ENCODE results near the gene AGBL1.

AGBL1 gene

GRCh38 chr15:86751116-86751515, 671.4 kb downstream of the AGBL1 start:
- no peak for TF ChIP-seq CTCF (IDR thresholded peaks at IDR 0.05; ENCODE audit: low read depth, low read length)
- no peak overlapping the region for H3K4me3 ChIP-seq (ENCODE audit: low read depth, low read length)

GRCh38 chr15:86754846-86755245, 675.2 kb downstream of the AGBL1 start:
- no peak for TF ChIP-seq CTCF (IDR thresholded peaks at IDR 0.05; ENCODE audit: low read depth, low read length)
- no peak overlapping the region for H3K4me3 ChIP-seq (ENCODE audit: low read depth, low read length)

DNA sequence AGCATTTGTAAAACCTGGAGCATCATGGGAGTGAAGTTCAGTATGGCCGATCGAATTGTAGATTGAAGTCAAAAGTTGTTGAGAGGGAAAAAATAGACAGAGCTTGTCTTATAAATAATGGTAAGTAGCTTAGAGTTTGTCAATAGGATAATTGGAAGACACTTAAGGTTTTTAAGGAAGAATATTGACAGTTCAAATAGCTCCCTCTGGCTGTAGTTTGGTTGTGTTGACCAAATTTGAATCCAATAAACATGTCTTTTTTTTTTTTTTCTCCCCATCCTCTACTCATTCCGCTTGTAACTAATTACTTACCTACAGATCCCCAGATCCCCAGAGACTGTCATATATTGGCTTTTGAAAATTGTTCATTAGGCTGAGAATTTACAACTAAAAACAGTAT, 677.0 kb downstream of the AGBL1 start:
- no peak overlapping the region for H3K4me3 ChIP-seq (ENCODE audit: low read depth, low read length)
- no peak for TF ChIP-seq CTCF (IDR thresholded peaks at IDR 0.05; ENCODE audit: low read depth, low read length)

DNA sequence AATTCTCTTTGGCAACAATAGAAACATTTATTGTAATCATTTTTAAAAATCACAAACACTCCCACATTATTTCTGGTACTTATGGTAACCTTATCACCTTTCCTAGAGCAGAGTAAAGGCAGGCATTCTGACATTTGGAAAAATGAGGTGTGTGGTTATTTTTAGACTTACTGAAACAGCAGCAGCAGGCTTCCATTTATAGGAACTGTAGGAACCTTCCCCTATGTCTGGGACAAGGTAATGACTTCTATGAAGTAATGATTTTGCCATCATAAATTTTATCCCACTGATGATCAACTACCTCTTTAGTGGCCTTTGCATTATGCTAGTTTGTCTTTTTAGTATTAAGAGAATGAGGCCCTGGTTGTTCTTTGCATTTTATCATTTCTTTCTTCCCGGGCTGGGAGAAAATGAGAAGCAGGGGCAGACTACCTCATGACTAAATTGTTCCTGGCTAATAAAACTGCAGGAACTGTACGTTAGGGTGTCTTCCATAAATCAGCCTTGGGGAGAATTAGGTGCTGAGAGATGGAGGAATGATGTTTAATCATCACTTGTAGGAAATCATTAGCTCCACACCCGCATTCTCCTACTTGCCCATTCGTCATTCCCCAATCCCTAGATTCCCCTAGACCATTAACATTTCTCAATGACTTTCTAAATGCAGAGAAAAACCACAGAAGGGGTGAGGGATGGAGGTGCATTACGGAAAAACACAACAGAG, 680.3 kb downstream of the AGBL1 start:
- H3K4me3 ChIP-seq (ENCODE audit: low read depth, low read length), result no peak overlapping the region
- no peak for TF ChIP-seq CTCF (IDR thresholded peaks at IDR 0.05; ENCODE audit: low read depth, low read length)

- TF ChIP-seq CTCF (IDR thresholded peaks at IDR 0.05; ENCODE audit: low read depth, low read length), result no peak
- no peak overlapping the region for H3K4me3 ChIP-seq (ENCODE audit: low read depth, low read length)
These were observed 683.2 kb downstream of the AGBL1 start for GRCh38 chr15:86762874-86763273.

GRCh38 chr15:86764021-86764420, 684.4 kb downstream of the AGBL1 start:
- H3K4me3 ChIP-seq (ENCODE audit: low read depth, low read length), result no peak overlapping the region
- no peak for TF ChIP-seq CTCF (IDR thresholded peaks at IDR 0.05; ENCODE audit: low read depth, low read length)

DNA sequence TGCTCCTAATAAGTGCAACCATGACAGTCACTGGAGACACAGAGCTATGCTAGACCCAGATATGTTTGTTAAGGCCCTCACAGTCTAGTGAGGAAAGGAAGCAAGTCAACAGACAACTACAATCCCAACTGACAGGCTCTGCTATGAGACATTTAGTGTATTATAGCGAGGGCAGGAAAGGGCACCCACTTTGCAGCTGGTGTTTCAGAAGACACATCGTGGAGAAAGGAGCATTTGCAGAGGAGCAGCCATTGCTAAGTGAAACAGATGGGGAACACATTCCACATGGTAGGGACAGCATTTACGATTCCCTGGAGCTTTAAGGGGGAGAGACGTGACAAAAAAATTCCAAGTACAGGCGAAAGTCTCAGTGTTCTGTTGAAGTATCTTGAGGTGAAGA, 685.6 kb downstream of the AGBL1 start:
- no peak overlapping the region for H3K4me3 ChIP-seq (ENCODE audit: low read depth, low read length)
- TF ChIP-seq CTCF (IDR thresholded peaks at IDR 0.05; ENCODE audit: low read depth, low read length), result no peak

Data from WI38 (cell line).